Neural progenitor cell (in vitro differentiated cells): ENCODE data around the gene MEGF8. TPM values are rescaled to one million over a fixed set of nuclear protein-coding genes. Genes with fewer than 3 reads are reported as not detected.

Experiments used
- DNase-seq: peaks from one replicate; pipeline ENCODE4 v3.0.0-alpha.2; 2016; ENCODE audit warnings: low spot score
- H2AFZ ChIP-seq: fragments of 200-600 bp; sonication (generic); replicated peaks from 2 replicates; pipeline ENCODE4 v1.6.1; 2016; ENCODE audit warnings: antibody characterized with exemption
- H3F3A ChIP-seq: fragments of 200-600 bp; sonication (generic); 2 replicates; pipeline ENCODE4 v1.6.1; 2016; ENCODE audit warnings: antibody characterized with exemption, low read depth
- H3K27ac ChIP-seq: fragments of 200-600 bp; sonication (generic); 2 replicates; pipeline ENCODE4 v1.5.1; 2016; ENCODE audit warnings: mild to moderate bottlenecking
- H3K27me3 ChIP-seq: fragments of 200-600 bp; sonication (generic); 2 replicates; pipeline ENCODE4 v1.6.1; 2016; ENCODE audit warnings: mild to moderate bottlenecking, moderate library complexity
- H3K36me3 ChIP-seq: fragments of 200-600 bp; sonication (generic); 2 replicates; pipeline ENCODE4 v1.5.1; 2016
- H3K4me1 ChIP-seq: fragments of 200-600 bp; sonication (generic); 2 replicates; pipeline ENCODE4 v1.6.1; 2016; ENCODE audit warnings: mixed run types
- H3K4me2 ChIP-seq: fragments of 200-600 bp; sonication (generic); 2 replicates; pipeline ENCODE4 v1.6.1; 2016
- H3K4me3 ChIP-seq: fragments of 200-600 bp; sonication (generic); 2 replicates; pipeline ENCODE4 v1.5.1; 2016
- H3K79me2 ChIP-seq: fragments of 200-600 bp; sonication (generic); 2 replicates; pipeline ENCODE4 v1.6.1; 2016; ENCODE audit warnings: low read depth
- H3K9ac ChIP-seq: fragments of 200-600 bp; sonication (generic); 2 replicates; pipeline ENCODE4 v1.6.1; 2016
- H3K9me3 ChIP-seq: fragments of 200-600 bp; sonication (generic); 2 replicates; pipeline ENCODE4 v1.5.1; 2016; ENCODE audit warnings: low read depth
- H4K20me1 ChIP-seq: fragments of 200-600 bp; sonication (generic); 2 replicates; pipeline ENCODE4 v1.6.1; 2016; ENCODE audit warnings: low read depth
- H3K27ac Mint-ChIP-seq: 3 replicates; pipeline ENCODE4 v1.8.0; 2021; ENCODE audit warnings: mixed read lengths
- H3K27me3 Mint-ChIP-seq: 2 replicates; pipeline ENCODE4 v1.8.0; 2022; ENCODE audit warnings: low read depth, mild to moderate bottlenecking, inconsistent platforms, moderate library complexity, mixed read lengths; ENCODE audit not compliant: insufficient read depth
- H3K36me3 Mint-ChIP-seq: 3 replicates; pipeline ENCODE4 v1.8.0; 2021; ENCODE audit warnings: mixed read lengths
- H3K4me1 Mint-ChIP-seq: 3 replicates; pipeline ENCODE4 v1.8.0; 2021; ENCODE audit warnings: mixed read lengths
- H3K4me3 Mint-ChIP-seq: 3 replicates; pipeline ENCODE4 v1.8.0; 2021; ENCODE audit warnings: mild to moderate bottlenecking, moderate library complexity, mixed read lengths
- H3K9me3 Mint-ChIP-seq: 3 replicates; pipeline ENCODE4 v1.8.0; 2020; ENCODE audit warnings: mixed read lengths
- CTCF ChIP-seq: fragments of 200-600 bp; sonication (generic); IDR thresholded peaks from 2 replicates; pipeline ENCODE4 v1.5.1; 2017; ENCODE audit warnings: antibody characterized with exemption, mild to moderate bottlenecking
- EZH2 ChIP-seq: fragments of 200-600 bp; sonication (generic); IDR thresholded peaks from 2 replicates; pipeline ENCODE4 v1.6.1; 2017; ENCODE audit warnings: antibody characterized with exemption, mild to moderate bottlenecking, moderate library complexity
- EZH2phosphoT487 ChIP-seq: fragments of 200-600 bp; sonication (generic); IDR thresholded peaks from 2 replicates; pipeline ENCODE4 v1.6.1; 2017; ENCODE audit warnings: antibody characterized with exemption
- total RNA-seq: library from RNA; depleted of rRNA; stranded (reverse); fragments of >200 nt; gene quantifications from 2 replicates; pipeline ENCODE4 v1.2.3, GENCODE V29; 2015; ENCODE audit warnings: low replicate concordance

Gene MEGF8
- total RNA-seq, 1 donor from 2014 or later = 7.3 TPM

- Histone ChIP-seq H3K4me3 (peak overlapping the region; percentile 91), H3K27me3 (no peaks in the 10 kb centered on the region), H3K27ac (no peak overlapping the region), H3K9ac (no peak overlapping the region), H3K79me2 (peaks cover 16% of the 10 kb centered on the region), H3K4me1 (peaks cover 38% of the 10 kb centered on the region), H3F3A (peaks cover 53% of the 10 kb centered on the region), H3K9me3 (no peaks in the 10 kb centered on the region), H4K20me1 (peaks cover 15% of the 10 kb centered on the region), H3K4me2 (peak overlapping the region; percentile 87), H3K36me3 (no peaks in the 10 kb centered on the region), H2AFZ (peak overlapping the region; percentile 67)
- TF ChIP-seq EZH2 (no peak), EZH2phosphoT487 (no peak), CTCF (peak; percentile 80)
- peaks cover 3% of the 10 kb centered on the region for H3K36me3 Mint-ChIP-seq
- H3K9me3 Mint-ChIP-seq = no peaks in the 10 kb centered on the region
- no peak overlapping the region for H3K27ac Mint-ChIP-seq
- H3K4me1 Mint-ChIP-seq = peaks cover 39% of the 10 kb centered on the region
- peaks cover 14% of the 10 kb centered on the region for H3K27me3 Mint-ChIP-seq
- DNase-seq = peak; percentile 94
- peak overlapping the region; percentile 90 for H3K4me3 Mint-ChIP-seq
These were observed 45.3 kb upstream of the MEGF8 start for GRCh38 chr19:42279902-42280814.

- H3K9me3 Mint-ChIP-seq = no peaks in the 10 kb centered on the region
- no peak overlapping the region for H3K27ac Mint-ChIP-seq
- H3K4me1 ChIP-seq = peaks cover 45% of the 10 kb centered on the region
- peak overlapping the region; percentile 87 for H3K4me2 ChIP-seq
- peaks cover 22% of the 10 kb centered on the region for H3K79me2 ChIP-seq
- H3K27me3 ChIP-seq = no peaks in the 10 kb centered on the region
- peak overlapping the region; percentile 67 for H3K4me3 Mint-ChIP-seq
- H3K4me1 Mint-ChIP-seq = peaks cover 44% of the 10 kb centered on the region
- H3K36me3 ChIP-seq = no peaks in the 10 kb centered on the region
- TF ChIP-seq CTCF (no peak), EZH2 (no peak), EZH2phosphoT487 (no peak)
- peaks cover 21% of the 10 kb centered on the region for H4K20me1 ChIP-seq
- peak; percentile 51 for DNase-seq
- H3F3A ChIP-seq = peaks cover 56% of the 10 kb centered on the region
- peaks cover 3% of the 10 kb centered on the region for H3K36me3 Mint-ChIP-seq
- H3K4me3 ChIP-seq = peak overlapping the region; percentile 91
- H2AFZ ChIP-seq = peak overlapping the region; percentile 67
- no peaks in the 10 kb centered on the region for H3K9me3 ChIP-seq
- peak overlapping the region; percentile 55 for H3K27ac ChIP-seq
- H3K27me3 Mint-ChIP-seq = peaks cover 14% of the 10 kb centered on the region
- no peak overlapping the region for H3K9ac ChIP-seq
These were observed 44.7 kb upstream of the MEGF8 start for GRCh38 chr19:42280815-42281145.

GRCh38 chr19:42281146-42281826 is 44.1 kb upstream of the MEGF8 start:
- Histone ChIP-seq H3K4me3 (peak overlapping the region; percentile 91), H3K4me2 (peak overlapping the region; percentile 87), H3K27me3 (no peaks in the 10 kb centered on the region), H3K4me1 (peaks cover 47% of the 10 kb centered on the region), H3K27ac (peak overlapping the region; percentile 55), H3K9me3 (no peaks in the 10 kb centered on the region), H3F3A (peaks cover 56% of the 10 kb centered on the region), H3K79me2 (peaks cover 27% of the 10 kb centered on the region), H3K9ac (no peak overlapping the region), H4K20me1 (peaks cover 26% of the 10 kb centered on the region), H2AFZ (no peak overlapping the region), H3K36me3 (no peaks in the 10 kb centered on the region)
- DNase-seq = peak; percentile 58
- H3K27ac Mint-ChIP-seq = peak overlapping the region; percentile 78
- H3K36me3 Mint-ChIP-seq = peaks cover 2% of the 10 kb centered on the region
- TF ChIP-seq EZH2phosphoT487 (no peak), EZH2 (no peak), CTCF (no peak)
- peaks cover 16% of the 10 kb centered on the region for H3K27me3 Mint-ChIP-seq
- H3K9me3 Mint-ChIP-seq = no peaks in the 10 kb centered on the region
- peak overlapping the region; percentile 85 for H3K4me3 Mint-ChIP-seq
- peaks cover 49% of the 10 kb centered on the region for H3K4me1 Mint-ChIP-seq
